Measurements from ENCODE around the gene SMIM26. TPM values are rescaled to one million over a fixed set of nuclear protein-coding genes. Genes with fewer than 3 reads are reported as not detected.

Gene SMIM26
- polyA plus RNA-seq, 3 donors from 2014 or later, result 175 to 216 (median 181) TPM

DNA sequence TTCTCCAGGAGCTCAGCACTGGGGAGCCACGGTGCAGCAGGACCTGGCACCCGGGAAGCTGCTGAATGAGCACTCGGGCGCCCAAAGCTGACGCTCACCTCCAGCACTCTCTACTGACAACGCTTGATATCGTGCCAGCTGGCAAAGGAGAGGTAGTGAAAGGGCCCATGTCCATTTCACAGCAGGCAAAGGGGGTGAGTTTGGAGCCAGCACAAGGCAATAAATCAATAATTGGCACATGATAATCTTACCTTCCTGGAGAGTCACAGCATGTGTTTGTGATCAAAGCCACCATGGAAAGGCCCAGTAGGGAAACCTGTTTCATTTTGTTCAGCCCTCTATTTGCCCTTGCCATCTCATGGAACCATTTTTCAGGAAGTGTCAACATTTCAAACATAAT is 23.3 kb upstream of the SMIM26 start:
- H3K4me3 Mint-ChIP-seq, result no peak overlapping the region
- H3K36me3 Mint-ChIP-seq, result peaks cover 14 to 59% (median 43%) of the 10 kb centered on the region in 3 donors
- DNase-seq, result no peak
- peak overlapping the region in 1 of 6 donors; percentile 12 for H3K27ac Mint-ChIP-seq
- no peaks in the 10 kb centered on the region for H3K9me3 Mint-ChIP-seq
- peaks cover 0 to 6% (median 3%) of the 10 kb centered on the region in 3 donors for H3K27me3 Mint-ChIP-seq (ENCODE audit: low read depth in 3 of 3)
- no peaks in the 10 kb centered on the region for H3K4me1 Mint-ChIP-seq

DNA sequence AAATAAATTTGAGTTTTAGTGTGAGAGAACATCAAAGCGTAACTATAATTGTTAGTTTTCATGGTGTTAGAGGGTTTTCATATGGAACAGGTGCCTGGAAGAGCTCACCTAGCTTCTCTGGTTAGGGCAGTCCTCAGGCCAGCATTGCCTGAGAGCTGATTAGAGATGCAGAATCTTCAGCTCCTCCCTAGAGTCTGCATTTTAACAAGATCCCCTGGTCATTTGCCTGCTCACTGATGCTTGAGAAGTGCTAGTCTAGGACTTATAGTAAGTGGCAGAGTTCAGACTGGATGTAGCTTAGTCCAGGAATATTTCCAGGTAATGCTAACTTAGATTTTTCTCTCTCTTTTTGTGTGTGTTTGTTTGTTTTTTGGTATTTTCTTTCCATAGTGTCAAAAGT is 21.7 kb upstream of the SMIM26 start:
- Mint-ChIP-seq H3K4me3 (no peak overlapping the region), H3K36me3 (peaks cover 11 to 52% (median 39%) of the 10 kb centered on the region in 3 donors), H3K9me3 (no peaks in the 10 kb centered on the region), H3K27me3 (ENCODE audit: low read depth in 3 of 3) (peaks cover 0 to 6% (median 0%) of the 10 kb centered on the region in 3 donors), H3K27ac (peak overlapping the region in 2 of 6 donors; percentile 23 to 27), H3K4me1 (no peaks in the 10 kb centered on the region)
- no peak for DNase-seq

DNA sequence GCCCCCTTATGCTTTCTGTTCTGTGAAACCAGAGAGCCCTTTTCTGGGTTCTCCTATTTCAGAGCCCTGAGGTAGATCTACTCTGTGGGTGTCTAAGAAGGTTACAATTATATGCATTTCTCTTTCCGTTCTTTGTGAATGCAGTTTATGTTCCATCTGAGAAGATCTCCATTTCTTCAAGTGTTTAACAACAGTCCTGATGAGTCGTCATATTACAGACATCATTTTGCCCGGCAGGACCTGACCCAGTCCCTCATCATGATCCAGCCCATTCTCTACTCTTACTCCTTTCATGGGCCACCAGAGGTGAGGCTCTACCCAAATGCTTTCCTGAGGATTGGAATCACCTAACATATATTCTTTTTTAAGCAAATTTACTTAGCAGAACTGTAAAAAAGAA is 18.8 kb upstream of the SMIM26 start:
- DNase-seq, result no peak
- H3K9me3 Mint-ChIP-seq, result no peaks in the 10 kb centered on the region
- no peaks in the 10 kb centered on the region for H3K4me1 Mint-ChIP-seq
- H3K36me3 Mint-ChIP-seq, result peaks cover 19 to 51% (median 39%) of the 10 kb centered on the region in 3 donors
- peaks cover 0 to 3% (median 0%) of the 10 kb centered on the region in 3 donors for H3K27me3 Mint-ChIP-seq (ENCODE audit: low read depth in 3 of 3)
- H3K4me3 Mint-ChIP-seq, result no peak overlapping the region
- H3K27ac Mint-ChIP-seq, result peak overlapping the region in 2 of 6 donors; percentile 44 to 64

DNA sequence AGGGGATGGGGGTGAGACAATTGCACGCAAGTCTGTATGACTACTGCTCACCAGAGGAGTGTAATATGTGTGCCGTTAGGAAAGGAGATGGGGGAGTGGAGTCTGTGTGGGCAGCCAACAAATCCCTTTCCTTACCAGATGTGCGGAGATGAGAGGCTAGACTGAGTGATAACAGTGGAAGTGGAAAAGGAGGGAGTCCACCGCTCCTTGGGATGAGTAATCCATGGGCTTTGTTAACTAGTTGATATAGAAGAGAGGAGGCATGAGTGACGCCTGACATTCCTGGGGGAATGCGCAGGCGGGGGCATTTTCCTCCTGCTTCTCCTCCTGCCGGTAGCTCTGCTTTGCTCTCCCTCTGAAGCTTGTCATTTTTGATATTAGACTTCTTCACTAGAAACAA is 13.5 kb upstream of the SMIM26 start:
- H3K27ac Mint-ChIP-seq, result peak overlapping the region in 2 of 6 donors; percentile 7 to 33
- H3K36me3 Mint-ChIP-seq, result peaks cover 24 to 54% (median 28%) of the 10 kb centered on the region in 3 donors

DNA sequence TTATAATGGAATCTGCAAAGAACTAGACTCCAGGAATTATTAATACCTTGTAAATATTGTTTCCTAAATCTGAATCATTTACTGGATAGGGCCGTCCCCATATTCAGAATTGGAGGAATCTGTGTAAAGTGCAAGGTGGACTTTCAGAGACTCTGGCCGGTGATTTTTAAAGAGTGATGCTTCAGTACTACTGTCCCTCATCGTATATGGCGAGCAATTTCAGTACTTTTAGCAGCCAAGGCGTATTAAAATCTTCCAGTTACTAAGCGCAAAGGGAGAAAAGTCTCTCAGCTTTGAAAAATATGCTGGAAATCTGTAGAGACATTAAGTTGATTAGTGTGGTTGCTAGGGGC is 483 bp downstream of the SMIM26 start:
- Mint-ChIP-seq H3K27ac (peak overlapping the region; percentile 98 to 99 (median 98)), H3K9me3 (no peaks in the 10 kb centered on the region), H3K27me3 (ENCODE audit: low read depth in 3 of 3) (peaks cover 6 to 9% (median 8%) of the 10 kb centered on the region in 3 donors), H3K4me1 (peaks cover 21 to 27% of the 10 kb centered on the region in 2 donors), H3K4me3 (peak overlapping the region; percentile 91 to 99 (median 98)), H3K36me3 (peaks cover 8 to 22% (median 16%) of the 10 kb centered on the region in 3 donors)
- DNase-seq, result no peak

More for the DNA sequence above, 13.5 kb upstream of the SMIM26 start:
- DNase-seq, result no peak
- no peak overlapping the region for H3K4me3 Mint-ChIP-seq
- H3K9me3 Mint-ChIP-seq, result no peaks in the 10 kb centered on the region
- no peaks in the 10 kb centered on the region for H3K4me1 Mint-ChIP-seq
- peaks cover 0 to 2% (median 0%) of the 10 kb centered on the region in 3 donors for H3K27me3 Mint-ChIP-seq (ENCODE audit: low read depth in 3 of 3)

DNA sequence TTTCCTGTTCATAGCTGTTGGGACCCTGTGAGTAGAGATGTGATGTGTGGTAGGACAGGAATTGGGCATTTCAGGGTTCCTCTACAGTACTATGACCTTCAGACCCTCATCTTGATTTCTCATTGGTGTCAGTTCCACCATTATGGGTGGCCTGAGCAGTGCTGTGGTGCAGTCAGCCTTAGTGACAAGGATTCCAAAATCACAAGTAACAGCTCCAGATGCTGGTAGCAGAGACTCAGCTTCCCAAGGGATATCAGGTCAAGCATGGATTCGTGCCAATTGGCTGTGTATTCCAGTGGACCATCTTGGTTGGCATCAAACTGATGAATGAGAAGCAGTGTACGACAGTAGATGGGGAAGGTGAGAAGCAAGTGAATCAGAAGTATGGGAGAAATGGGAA is 3.8 kb downstream of the SMIM26 start:
- no peak for DNase-seq
- peak overlapping the region in 1 of 6 donors; percentile 3 for H3K27ac Mint-ChIP-seq
- no peak overlapping the region for H3K4me3 Mint-ChIP-seq
- H3K4me1 Mint-ChIP-seq, result peaks cover 21 to 27% of the 10 kb centered on the region in 2 donors
- H3K9me3 Mint-ChIP-seq, result no peaks in the 10 kb centered on the region
- H3K27me3 Mint-ChIP-seq (ENCODE audit: low read depth in 3 of 3), result peaks cover 6 to 9% (median 8%) of the 10 kb centered on the region in 3 donors
- peaks cover 5 to 18% (median 13%) of the 10 kb centered on the region in 3 donors for H3K36me3 Mint-ChIP-seq

DNA sequence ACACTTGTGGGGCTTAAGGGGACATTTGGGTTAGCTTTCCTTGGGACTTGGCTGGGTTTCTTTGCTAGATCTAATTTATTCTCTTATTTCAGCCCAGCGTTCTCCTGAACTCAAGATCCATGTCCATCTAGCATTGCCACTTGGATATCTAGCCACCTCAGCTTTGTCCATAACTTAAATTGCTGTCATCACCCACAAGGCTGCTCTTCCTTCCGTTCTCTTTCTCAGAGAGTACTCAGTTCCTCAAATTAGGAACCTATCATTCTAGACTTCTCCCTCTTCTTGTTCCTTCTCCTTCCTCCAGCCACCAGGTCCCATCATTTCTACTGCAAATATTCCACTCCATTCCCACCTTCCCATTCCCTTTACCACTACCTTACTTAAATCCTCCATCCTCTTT is 4.3 kb downstream of the SMIM26 start:
- Mint-ChIP-seq H3K27me3 (ENCODE audit: low read depth in 3 of 3) (peaks cover 6 to 9% (median 8%) of the 10 kb centered on the region in 3 donors), H3K36me3 (peaks cover 5 to 18% (median 13%) of the 10 kb centered on the region in 3 donors), H3K4me3 (no peak overlapping the region), H3K4me1 (peaks cover 17 to 22% of the 10 kb centered on the region in 2 donors), H3K27ac (peak overlapping the region in 2 of 6 donors; percentile 9 to 23), H3K9me3 (no peaks in the 10 kb centered on the region)
- no peak for DNase-seq

DNA sequence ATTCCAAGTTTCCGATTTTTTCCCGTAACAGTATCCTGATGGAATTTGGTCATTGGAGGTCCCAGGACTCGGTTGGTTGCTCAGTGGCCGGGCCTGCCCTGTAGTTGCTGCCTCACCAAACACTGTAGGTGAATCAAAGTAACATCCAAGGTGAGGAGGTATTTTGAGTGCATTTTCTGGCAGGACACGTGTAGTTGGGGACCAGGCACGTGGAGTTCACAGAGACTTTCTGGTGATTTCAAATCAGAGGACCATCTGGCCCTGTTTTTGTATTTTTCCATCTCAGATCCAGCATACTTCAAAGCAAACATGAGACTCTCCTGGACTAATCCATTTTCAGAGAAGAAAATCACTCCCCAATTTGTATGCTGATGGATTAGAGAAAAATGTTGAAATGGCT is 10.7 kb downstream of the SMIM26 start:
- Mint-ChIP-seq H3K27ac (no peak overlapping the region), H3K27me3 (ENCODE audit: low read depth in 3 of 3) (no peaks in the 10 kb centered on the region), H3K9me3 (no peaks in the 10 kb centered on the region), H3K4me1 (no peaks in the 10 kb centered on the region), H3K4me3 (no peak overlapping the region), H3K36me3 (no peaks in the 10 kb centered on the region)
- no peak for DNase-seq

DNA sequence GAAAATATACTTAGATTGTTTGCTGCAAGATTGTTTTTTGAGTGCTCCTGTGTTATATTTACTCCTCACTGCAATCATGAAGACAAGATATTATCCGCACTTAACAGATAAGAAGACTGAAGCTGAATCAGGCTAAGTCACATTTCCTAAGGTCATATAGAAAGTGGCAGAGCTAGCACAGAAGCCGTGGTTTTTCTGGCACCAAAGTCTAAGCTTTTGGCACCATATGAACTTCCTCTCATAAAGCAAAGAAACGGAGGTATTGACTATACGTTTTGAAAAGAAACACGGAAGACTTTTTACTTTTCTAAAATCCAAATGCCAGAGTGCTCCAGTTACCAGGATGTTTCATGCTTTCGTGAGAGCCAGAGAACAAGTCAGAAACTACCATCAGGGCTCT is 11.3 kb downstream of the SMIM26 start:
- Mint-ChIP-seq H3K36me3 (no peaks in the 10 kb centered on the region), H3K4me3 (no peak overlapping the region), H3K4me1 (no peaks in the 10 kb centered on the region), H3K27me3 (ENCODE audit: low read depth in 3 of 3) (no peaks in the 10 kb centered on the region), H3K9me3 (no peaks in the 10 kb centered on the region), H3K27ac (no peak overlapping the region)
- no peak for DNase-seq

DNA sequence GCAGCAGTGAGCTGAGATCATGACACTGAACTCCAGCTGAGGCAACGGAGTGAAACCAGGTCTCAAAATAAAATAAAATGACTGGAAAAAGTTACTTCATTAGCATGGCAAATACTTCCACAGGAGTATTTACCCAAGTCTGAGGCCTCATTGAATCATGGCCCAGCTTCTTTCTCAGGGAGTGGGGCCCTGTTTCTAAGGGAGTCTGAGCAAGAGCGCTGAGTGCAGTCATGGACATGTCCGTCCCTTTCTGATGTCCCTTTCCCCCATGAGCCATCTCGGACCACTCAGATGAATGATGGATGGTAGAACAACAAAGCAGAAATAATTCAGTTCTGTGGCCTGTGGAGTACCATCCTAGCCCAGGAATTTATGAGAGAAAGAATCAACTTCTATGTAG is 12.8 kb downstream of the SMIM26 start:
- no peak for DNase-seq
- Mint-ChIP-seq H3K27me3 (ENCODE audit: low read depth in 3 of 3) (no peaks in the 10 kb centered on the region), H3K27ac (no peak overlapping the region), H3K9me3 (no peaks in the 10 kb centered on the region), H3K4me3 (no peak overlapping the region), H3K36me3 (no peaks in the 10 kb centered on the region), H3K4me1 (no peaks in the 10 kb centered on the region)

DNA sequence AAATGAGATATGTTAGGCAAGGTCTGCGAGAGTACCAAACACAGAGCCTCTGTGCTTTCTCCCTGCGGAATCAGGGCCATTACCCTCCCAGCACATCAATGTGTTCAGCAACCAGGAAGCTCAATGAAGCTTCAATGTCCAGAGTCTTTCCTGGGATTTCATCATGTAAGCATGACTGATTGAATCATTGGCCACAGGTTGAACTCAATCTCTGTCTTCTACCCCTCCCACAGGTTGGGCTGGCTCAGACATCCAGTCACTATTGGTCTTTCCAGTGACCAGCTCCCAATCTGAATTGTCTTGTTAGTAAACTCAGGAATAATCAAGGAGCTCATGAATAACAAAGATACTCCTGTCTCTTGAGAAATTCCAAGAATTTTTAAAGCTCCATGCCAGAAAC is 17.9 kb downstream of the SMIM26 start:
- Mint-ChIP-seq H3K27ac (no peak overlapping the region), H3K4me1 (peaks cover 21 to 29% of the 10 kb centered on the region in 2 donors), H3K36me3 (no peaks in the 10 kb centered on the region), H3K4me3 (no peak overlapping the region), H3K9me3 (no peaks in the 10 kb centered on the region), H3K27me3 (ENCODE audit: low read depth in 3 of 3) (peaks cover 0 to 3% (median 0%) of the 10 kb centered on the region in 3 donors)
- no peak for DNase-seq

DNA sequence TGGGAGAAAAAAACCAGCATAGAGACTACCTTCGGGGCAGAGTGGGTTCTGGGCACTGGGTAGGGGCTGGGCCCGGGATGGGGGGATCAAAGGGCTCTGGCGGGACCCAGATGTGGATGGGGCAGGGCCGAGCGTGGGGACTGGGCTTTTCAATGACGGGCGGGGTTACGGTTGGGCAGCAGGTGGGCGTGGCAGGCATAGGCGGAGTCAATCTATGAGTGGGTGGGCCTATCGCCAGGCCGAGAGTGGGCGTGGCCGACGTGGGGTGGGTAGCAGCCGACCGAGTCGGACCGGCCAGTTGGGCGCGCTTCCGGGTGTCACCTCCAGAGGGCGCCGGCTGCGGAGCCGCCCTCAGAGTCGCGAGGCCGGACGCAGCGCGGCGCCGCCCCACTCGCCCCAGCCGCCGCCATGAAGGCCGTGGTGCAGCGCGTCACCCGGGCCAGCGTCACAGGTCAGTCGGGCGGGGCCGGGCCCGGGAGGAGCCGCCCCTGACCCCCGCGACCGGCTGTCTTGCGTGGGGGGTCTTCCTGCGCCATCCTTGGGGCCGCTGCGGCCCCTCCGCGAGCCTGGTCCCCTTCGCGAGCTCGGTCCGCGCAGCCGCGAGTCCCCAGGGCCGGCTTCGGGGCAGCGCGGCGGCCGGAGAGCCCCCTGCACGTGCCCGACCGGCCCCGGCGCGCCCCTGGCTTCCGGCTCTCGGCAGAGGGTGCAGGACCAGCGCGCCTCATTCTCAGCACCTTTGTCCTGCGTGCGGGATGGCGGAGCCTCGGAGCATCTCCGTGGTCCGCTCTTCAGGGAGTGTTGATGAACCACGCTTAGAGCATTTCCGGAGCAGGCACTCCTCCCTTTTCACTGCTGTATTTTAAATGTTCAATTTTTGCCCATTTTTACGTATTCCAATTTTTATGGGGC is 20.7 kb downstream of the SMIM26 start, which contains the start of gene DTD1:
DTD1 (plus strand) TSS at position 390 of the 909 bp plus-strand sequence; CDS start at position 409, 19 bp downstream.
- Mint-ChIP-seq H3K9me3 (no peaks in the 10 kb centered on the region), H3K36me3 (no peaks in the 10 kb centered on the region), H3K4me3 (peak within 1 kb of the TSS; percentile 88 to 92 (median 91)), H3K27ac (peak within 1 kb of the TSS; percentile 70 to 95 (median 86)), H3K27me3 (ENCODE audit: low read depth in 3 of 3) (peaks cover 0 to 3% (median 0%) of the 10 kb centered on the region in 3 donors), H3K4me1 (peaks cover 24 to 36% of the 10 kb centered on the region in 2 donors)
- DNase-seq, result peak; percentile 84 to 88 (median 85)

DNA sequence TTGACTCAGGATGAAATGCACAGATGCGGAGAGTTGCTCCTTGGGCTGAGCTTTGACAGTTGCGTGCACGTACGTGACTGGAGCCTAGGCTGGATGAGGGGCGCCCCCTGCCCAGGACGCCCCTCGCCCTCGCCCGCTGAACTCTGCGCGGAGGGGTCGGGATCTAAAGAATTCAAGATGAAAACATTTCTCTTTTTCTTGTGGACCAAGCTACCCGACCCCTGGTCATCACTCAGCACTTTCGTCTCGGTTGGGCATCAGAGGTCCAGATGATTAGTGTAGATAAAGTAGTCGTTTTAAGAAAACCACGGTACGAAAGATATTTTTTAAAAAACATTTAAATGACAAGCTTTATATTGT is 21.3 kb downstream of the SMIM26 start:
- H3K4me1 Mint-ChIP-seq, result peaks cover 24 to 36% of the 10 kb centered on the region in 2 donors
- no peak for DNase-seq
- H3K9me3 Mint-ChIP-seq, result no peaks in the 10 kb centered on the region
- no peaks in the 10 kb centered on the region for H3K36me3 Mint-ChIP-seq
- peak overlapping the region; percentile 86 to 92 (median 91) for H3K4me3 Mint-ChIP-seq
- peaks cover 0 to 3% (median 0%) of the 10 kb centered on the region in 3 donors for H3K27me3 Mint-ChIP-seq (ENCODE audit: low read depth in 3 of 3)
- H3K27ac Mint-ChIP-seq, result peak overlapping the region; percentile 70 to 91 (median 86)
